Activated naive CD4-positive, alpha-beta T cell treated with anti-CD3 and anti-CD28 coated beads, Interleukin-2, amount 50 U/mL, for 72 hours (primary cell): ENCODE data around the gene GRM5. TPM values are rescaled to one million over a fixed set of nuclear protein-coding genes. Genes with fewer than 3 reads are reported as not detected.
"Not testable (repeated sequence)": the region's sequence is repeated elsewhere in the genome, so short reads cannot be mapped to it uniquely, and the experiment has no call there.

Experiments
- ATAC-seq, 2 donors: fragments of 150-1000 bp; cut with Tn5 transposase; 2 replicates each; pipeline ENCODE4 v1.10.0; 2021; ENCODE audit warnings: mild to moderate bottlenecking in 2 of 2, moderate library complexity in 2 of 2
- DNase-seq, 2 donors: peaks; one replicate each; pipeline ENCODE4 v3.0.0; 2021 to 2022; ENCODE audit warnings: low spot score in 2 of 2
- H3K27ac Mint-ChIP-seq, 2 donors: one replicate each; pipeline ENCODE4 v1.8.0; 2022; ENCODE audit warnings: mild to moderate bottlenecking in 2 of 2, mixed read lengths in 2 of 2
- H3K36me3 Mint-ChIP-seq, 2 donors: one replicate each; pipeline ENCODE4 v1.8.0; 2022; ENCODE audit warnings: mixed read lengths in 2 of 2
- H3K9me3 Mint-ChIP-seq, 2 donors: one replicate each; pipeline ENCODE4 v1.8.0; 2022; ENCODE audit warnings: mixed read lengths in 2 of 2
- total RNA-seq, 2 donors: library from RNA; stranded (reverse); gene quantifications; one replicate each; pipeline ENCODE4 v1.2.3, GENCODE V29; 2022

The GRM5 gene
- total RNA-seq, 2 donors from 2014 or later = not detected

GRCh38 chr11:88484873-88485621, 580.7 kb downstream of the GRM5 start:
- Mint-ChIP-seq H3K9me3 (peaks cover 0 to 4% of the 10 kb centered on the region in 2 donors), H3K27ac (no peak overlapping the region), H3K36me3 (no peaks in the 10 kb centered on the region)
- peak; percentile 32 to 55 for DNase-seq
- ATAC-seq = peak; percentile 76 to 81

GRCh38 chr11:88482871-88483301, 582.9 kb downstream of the GRM5 start:
- ATAC-seq (no peak), DNase-seq (no peak)
- Mint-ChIP-seq H3K36me3 (no peaks in the 10 kb centered on the region), H3K9me3 (peaks cover 0 to 4% of the 10 kb centered on the region in 2 donors), H3K27ac (no peak overlapping the region)

- H3K36me3 Mint-ChIP-seq = no peaks in the 10 kb centered on the region
- DNase-seq = no peak
- no peak for ATAC-seq
- H3K27ac Mint-ChIP-seq = no peak overlapping the region
- H3K9me3 Mint-ChIP-seq = no peaks in the 10 kb centered on the region
Measured at GRCh38 chr11:88480223-88480622, 585.6 kb downstream of the GRM5 start.

GRCh38 chr11:88478136-88478815, 587.5 kb downstream of the GRM5 start:
- ATAC-seq = no peak
- no peak for DNase-seq
- H3K9me3 Mint-ChIP-seq = no peaks in the 10 kb centered on the region
- no peak overlapping the region for H3K27ac Mint-ChIP-seq
- H3K36me3 Mint-ChIP-seq = no peaks in the 10 kb centered on the region

GRCh38 chr11:88475991-88476418, 589.8 kb downstream of the GRM5 start:
- DNase-seq (no peak), ATAC-seq (no peak)
- no peaks in the 10 kb centered on the region for H3K36me3 Mint-ChIP-seq
- no peak overlapping the region for H3K27ac Mint-ChIP-seq
- H3K9me3 Mint-ChIP-seq = no peaks in the 10 kb centered on the region

GRCh38 chr11:88474655-88475054, 591.1 kb downstream of the GRM5 start:
- no peak for ATAC-seq
- no peaks in the 10 kb centered on the region for H3K36me3 Mint-ChIP-seq
- no peaks in the 10 kb centered on the region for H3K9me3 Mint-ChIP-seq
- no peak for DNase-seq
- no peak overlapping the region for H3K27ac Mint-ChIP-seq

GRCh38 chr11:88469561-88470225, 596.1 kb downstream of the GRM5 start:
- no peaks in the 10 kb centered on the region for H3K36me3 Mint-ChIP-seq
- H3K9me3 Mint-ChIP-seq = no peaks in the 10 kb centered on the region
- no peak overlapping the region for H3K27ac Mint-ChIP-seq
- no peak for ATAC-seq
- no peak for DNase-seq

GRCh38 chr11:88464528-88464927, 601.3 kb downstream of the GRM5 start:
- ATAC-seq (no peak), DNase-seq (no peak)
- Mint-ChIP-seq H3K9me3 (peaks cover 6 to 10% of the 10 kb centered on the region in 2 donors), H3K27ac (no peak overlapping the region), H3K36me3 (peaks cover 10 to 11% of the 10 kb centered on the region in 2 donors)

GRCh38 chr11:88463301-88463700, 602.5 kb downstream of the GRM5 start:
- DNase-seq, ATAC-seq, H3K27ac Mint-ChIP-seq: not testable (repeated sequence)
- Mint-ChIP-seq H3K9me3 (peaks cover 6 to 10% of the 10 kb centered on the region in 2 donors), H3K36me3 (peaks cover 10 to 15% of the 10 kb centered on the region in 2 donors)

GRCh38 chr11:88458047-88458446, 607.7 kb downstream of the GRM5 start:
- H3K36me3 Mint-ChIP-seq = peaks cover 9 to 13% of the 10 kb centered on the region in 2 donors
- not testable (repeated sequence) for DNase-seq, H3K27ac Mint-ChIP-seq, ATAC-seq
- peaks cover 6 to 10% of the 10 kb centered on the region in 2 donors for H3K9me3 Mint-ChIP-seq

- Mint-ChIP-seq H3K9me3 (no peaks in the 10 kb centered on the region), H3K27ac (no peak overlapping the region), H3K36me3 (peaks cover 0 to 4% of the 10 kb centered on the region in 2 donors)
- ATAC-seq (no peak), DNase-seq (no peak)
Measured at GRCh38 chr11:88455974-88456373, 609.8 kb downstream of the GRM5 start.

GRCh38 chr11:88454881-88455280, 610.9 kb downstream of the GRM5 start:
- ATAC-seq (no peak), DNase-seq (no peak)
- Mint-ChIP-seq H3K9me3 (no peaks in the 10 kb centered on the region), H3K36me3 (peaks cover 0 to 4% of the 10 kb centered on the region in 2 donors), H3K27ac (no peak overlapping the region)

Other genes starting within 250 kb of the GRM5 start
- not detected for gene TYR, start 111.9 kb upstream of the GRM5 start, total RNA-seq